GM19035 (cell line): Measurements from ENCODE around the gene MRPL19.
A peak's percentile ranks its signal among the peaks of the same experiment; 100 is the strongest.

Source experiments
- ATAC-seq: cut with Tn5 transposase; IDR thresholded peaks from one replicate; pipeline ENCODE4 v1.9.1; 2021; ENCODE audit not compliant: unreplicated experiment

The MRPL19 gene

GRCh38 chr2:75614162-75614651 is 32.4 kb upstream of the MRPL19 start:
- ATAC-seq: no peak

DNA sequence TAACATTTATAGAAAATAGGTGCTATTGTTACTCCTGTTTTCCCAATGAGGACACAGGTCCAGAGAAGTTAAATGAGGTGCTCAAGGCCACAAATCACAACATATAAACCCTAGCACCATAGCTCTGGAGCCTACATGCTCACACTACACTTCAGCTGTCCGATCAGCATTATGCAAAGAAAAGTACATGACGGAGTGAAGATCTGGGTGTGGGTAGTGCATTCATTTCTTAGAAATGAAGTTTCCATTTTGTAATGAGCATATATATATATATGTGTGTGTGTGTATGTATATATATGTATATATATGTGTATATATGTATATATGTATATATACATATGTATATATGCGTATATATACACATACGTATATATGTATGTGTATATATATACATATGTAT is 30.2 kb upstream of the MRPL19 start:
- no peak for ATAC-seq

DNA sequence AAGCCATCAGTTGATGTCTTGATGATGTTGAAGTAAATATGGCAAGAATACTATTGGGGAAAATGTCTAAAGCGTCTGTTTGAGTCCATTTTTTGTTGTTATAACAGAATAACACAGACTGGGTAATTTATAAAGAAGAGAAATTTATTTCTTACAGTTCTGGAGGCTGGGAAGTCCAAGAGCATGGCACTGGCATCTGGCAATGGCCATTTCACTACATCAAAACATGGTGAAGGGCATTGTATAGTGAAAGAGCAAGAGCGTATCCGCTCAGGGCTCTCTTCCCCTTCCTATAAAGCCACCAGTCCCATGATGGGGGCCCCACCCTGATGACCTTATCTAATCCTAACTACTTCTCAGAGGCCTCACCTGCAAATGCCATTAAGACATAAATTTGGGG is 29.6 kb upstream of the MRPL19 start:
- no peak for ATAC-seq

- ATAC-seq: no peak
These were observed 26.4 kb upstream of the MRPL19 start for GRCh38 chr2:75619956-75620740.

GRCh38 chr2:75621228-75621627 is 25.4 kb upstream of the MRPL19 start:
- no peak for ATAC-seq

GRCh38 chr2:75622500-75622899 is 24.1 kb upstream of the MRPL19 start:
- ATAC-seq: no peak

DNA sequence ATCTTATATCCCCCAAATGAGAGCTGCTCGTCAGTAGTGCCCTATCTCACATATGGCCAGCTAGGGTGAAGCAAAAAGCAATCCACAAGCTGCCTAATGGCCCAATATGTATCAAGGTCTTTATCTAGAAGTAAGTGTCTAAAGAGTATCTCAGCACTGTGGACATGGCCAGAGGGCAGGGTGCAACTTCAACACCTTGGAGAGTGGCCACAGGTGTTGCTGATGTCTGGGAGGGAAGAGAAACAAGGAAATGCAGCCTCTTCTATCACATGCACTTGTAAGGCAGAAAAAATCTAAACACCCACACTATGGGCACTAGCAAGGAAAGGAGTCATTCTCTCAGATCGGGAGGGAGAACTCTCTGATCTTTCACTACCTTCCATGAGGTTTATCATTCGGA is 23.7 kb upstream of the MRPL19 start:
- ATAC-seq: no peak

GRCh38 chr2:75627902-75628504 is 18.6 kb upstream of the MRPL19 start:
- peak; percentile 80 for ATAC-seq

DNA sequence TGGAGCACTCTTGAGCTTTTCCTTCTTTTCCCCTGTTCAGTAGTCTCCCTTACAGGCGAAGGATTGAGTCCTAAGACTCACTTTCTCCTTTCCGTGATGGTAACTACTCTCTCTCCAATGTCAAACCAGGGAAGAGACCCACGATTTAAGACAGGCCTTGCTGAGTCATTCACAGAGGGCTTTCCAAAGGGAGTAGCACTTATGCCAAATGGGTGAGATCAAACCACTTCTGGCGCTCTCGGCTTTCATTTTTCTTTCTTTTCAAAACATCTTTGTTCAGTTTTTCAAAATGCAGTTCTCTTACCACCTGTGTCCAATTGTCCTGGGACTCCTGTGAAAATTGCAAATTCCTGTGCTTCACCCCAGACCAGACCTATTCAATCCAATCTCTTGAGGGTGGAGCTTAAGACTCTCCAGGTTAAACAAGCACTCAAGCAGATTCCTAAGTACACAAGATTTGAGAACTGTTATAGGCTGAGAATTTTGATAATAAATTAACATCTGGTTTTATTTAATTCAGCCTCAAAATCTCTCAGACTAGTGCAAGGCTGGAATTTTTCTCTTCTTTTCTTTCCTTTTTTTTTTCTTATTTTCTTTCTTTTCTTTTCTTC is 14.4 kb upstream of the MRPL19 start:
- ATAC-seq: no peak

DNA sequence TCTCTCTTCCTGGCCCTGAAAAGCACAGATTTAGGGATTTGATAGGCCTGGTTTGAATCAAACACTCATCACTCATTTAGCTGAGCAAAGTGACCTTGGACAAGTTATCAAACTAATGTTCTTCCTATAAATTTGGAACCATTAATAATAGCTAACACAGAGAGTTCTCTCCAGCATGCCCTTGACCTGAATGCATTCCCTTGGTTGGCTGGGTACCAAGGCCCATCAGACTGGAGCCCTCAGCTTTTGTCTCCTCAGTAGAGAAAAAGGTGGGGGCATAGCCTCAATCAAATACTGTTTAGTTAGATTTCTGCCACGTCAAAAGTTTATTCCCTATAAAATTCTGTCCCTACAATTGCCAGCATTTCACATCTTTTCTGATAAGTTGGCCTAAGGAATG is 13.8 kb upstream of the MRPL19 start:
- ATAC-seq: no peak

DNA sequence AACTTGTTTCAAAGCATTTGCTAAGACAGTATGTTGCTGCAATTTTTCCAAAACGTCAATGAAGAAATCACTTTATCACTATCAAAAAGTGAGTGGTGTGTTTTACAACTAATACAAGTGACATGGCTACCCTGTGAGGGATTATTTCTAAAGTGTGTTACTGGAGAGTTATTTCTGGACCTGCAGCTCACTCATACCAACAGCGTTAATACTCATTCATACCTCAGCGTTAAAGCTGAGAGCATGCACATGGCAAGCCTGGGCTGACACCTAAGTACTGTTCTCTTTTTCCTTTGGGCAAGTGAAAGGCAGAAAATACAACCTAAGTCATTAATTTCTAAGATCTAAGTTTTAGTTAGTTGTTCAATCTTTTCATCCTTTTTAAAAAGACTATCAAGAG is 13.0 kb upstream of the MRPL19 start:
- ATAC-seq: no peak

- no peak for ATAC-seq
These were observed 11.6 kb upstream of the MRPL19 start for GRCh38 chr2:75634945-75635344.

- ATAC-seq: no peak
These were observed 9.0 kb upstream of the MRPL19 start for GRCh38 chr2:75637568-75637967.

DNA sequence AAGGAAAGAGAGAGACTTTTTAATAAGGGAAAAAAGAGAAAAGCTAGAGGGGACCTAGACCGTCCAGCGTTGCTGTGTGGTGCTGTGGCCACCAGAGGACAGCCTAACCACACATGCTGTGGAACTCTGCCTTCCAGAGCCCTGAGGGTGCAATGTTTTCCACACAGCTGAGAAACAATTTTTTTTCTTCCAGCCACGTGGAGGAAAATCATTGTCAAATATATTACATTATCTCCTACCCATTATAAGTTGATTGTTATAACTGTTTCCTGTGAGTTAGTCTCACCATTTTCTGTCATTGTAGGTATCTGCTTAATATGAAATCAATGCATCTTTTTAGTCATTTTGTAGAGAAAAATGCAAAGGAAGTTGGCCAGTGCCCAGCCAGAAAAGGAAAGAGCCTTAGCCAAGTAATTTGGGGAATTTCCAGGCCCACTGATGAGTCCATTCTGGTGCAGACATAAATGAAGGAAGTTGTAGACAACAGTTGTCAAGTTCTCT is 5.9 kb upstream of the MRPL19 start:
- ATAC-seq: peak; percentile 93

- no peak for ATAC-seq
These were observed 5.0 kb upstream of the MRPL19 start for GRCh38 chr2:75641587-75641986.

DNA sequence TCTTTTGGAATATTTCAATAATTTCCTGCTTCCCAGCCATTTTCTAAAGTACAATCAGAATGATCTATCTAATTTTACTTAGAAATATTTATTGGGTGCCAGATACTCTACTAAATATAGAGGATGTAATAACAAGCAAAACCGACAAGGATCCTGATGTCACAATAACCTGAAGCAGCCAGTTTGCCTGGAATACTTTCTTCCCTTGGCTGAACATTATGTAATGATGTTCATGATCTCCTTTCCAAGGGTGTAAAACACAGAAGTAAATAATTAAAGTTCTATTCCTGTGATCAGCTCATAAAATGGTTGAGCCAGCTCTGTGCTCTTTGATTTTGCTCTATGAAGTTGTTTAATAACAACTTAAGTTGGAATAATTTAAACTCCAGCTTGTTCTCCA is 2.6 kb upstream of the MRPL19 start:
- no peak for ATAC-seq

- ATAC-seq: no peak
These were observed 940 bp upstream of the MRPL19 start for GRCh38 chr2:75645643-75646042.

DNA sequence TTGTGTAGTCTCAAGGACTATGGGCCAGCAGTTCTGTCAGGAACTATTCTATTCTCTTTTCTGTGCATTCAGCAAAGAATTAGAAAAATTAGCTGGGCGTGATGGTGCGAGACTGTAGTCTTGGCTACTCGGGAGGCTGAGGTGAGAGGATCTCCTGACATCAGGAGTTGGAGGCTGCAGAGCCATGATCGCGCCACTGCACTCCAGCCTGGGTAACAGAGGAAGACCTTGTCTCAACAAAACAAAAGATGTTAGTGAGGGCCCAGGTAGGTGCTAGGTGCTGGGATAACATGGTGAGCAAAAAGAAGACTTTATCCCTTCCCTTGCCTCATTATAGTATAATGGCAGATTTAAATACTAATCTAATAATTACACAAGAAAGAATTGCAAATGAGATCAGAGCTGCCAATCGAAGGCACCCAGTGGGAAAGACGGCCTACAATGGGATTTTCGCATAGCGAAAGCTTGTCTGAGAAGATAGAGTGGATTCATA is 447 bp upstream of the MRPL19 start:
- peak; percentile 3 for ATAC-seq

- ATAC-seq: no peak
These were observed 1.2 kb downstream of the MRPL19 start for GRCh38 chr2:75647771-75648170.

DNA sequence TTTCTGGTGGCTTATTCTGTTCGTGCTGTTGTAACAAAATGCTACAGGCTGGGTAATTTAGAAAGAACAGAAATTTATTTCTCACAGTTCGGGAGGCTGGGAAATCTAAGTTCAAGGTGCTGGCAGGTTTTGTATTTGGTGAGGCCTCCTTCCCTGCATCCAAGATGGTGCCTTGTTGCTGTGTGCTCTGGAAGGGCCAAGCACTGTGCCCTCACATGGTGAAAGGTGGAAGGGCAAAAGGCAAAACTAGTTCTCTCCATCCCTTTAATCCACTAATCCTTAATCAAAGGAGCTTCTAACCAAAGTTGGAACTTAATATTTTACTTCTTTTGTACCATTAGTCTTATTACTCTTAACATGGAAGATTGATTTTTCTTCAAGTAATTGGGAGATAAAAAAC is 7.4 kb downstream of the MRPL19 start:
- no peak for ATAC-seq

GRCh38 chr2:75655861-75656260 is 9.3 kb downstream of the MRPL19 start:
- ATAC-seq: no peak

DNA sequence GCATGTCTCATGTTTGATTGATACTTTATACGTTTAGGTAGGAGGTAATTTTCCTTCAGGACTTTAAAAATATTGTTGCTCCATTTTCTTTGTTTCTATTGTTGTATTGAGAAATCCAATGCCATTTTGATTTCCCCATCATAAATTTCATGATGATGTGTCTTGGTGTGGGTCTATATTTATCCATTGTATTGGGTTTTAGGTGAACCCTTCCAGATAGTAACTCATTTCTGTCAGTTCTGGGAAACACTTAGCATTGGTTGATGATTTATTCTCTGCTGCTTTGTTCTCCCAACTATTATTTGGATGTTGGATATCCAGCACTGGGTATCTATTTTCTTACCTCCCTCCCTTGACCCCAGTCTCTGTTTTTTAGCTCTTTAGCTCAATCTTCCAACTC is 10.0 kb downstream of the MRPL19 start:
- no peak for ATAC-seq
